Hypothalamus (tissue), 51 donors: Measurements from ENCODE around the gene MAP6.

Experiments used
- DNase-seq, 51 donors: peaks; one replicate each; lab custom pipeline; 2025; lab: John Stamatoyannopoulos, UW

Gene MAP6

GRCh38 chr11:75633409-75634066 is 35.3 kb downstream of the MAP6 start:
- DNase-seq: no peak

DNA sequence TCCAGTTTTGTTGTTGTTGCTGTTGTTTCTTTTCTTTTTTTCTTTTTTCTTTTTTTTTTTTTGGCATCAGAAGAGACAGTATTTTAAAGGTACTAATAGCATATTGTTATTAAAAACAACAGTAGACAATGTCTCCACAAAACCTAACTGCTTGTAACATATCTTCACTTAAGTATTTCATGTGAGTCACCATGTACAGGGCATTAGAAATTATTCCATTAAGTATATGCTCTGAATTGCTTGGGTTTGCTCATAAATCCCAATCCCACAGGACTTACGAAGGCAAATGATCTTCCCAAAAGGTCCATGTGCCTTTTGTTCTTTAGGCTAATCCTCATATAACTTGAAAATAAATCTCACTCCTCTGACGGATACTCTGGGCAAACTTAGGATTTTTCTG is 35.9 kb downstream of the MAP6 start:
- DNase-seq: no peak

DNA sequence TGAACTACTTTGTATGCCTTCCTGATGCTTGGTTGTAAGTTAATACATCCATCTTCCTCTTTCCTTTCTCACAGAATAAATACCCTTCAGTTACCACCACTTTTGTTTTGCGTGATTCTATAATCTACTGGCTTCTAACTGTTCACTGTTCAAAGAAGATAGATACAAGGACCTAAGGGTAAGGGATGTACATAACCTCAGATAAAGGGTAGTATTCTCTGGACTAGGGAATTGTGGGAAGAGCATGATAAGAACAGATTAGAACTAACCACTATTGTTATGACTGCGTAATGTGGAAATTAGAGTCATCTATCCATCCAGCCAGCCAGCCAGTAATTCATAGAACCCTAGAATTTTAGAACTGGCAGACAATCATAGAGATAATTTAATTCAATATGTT is 36.4 kb downstream of the MAP6 start:
- no peak for DNase-seq

GRCh38 chr11:75631086-75631730 is 37.6 kb downstream of the MAP6 start:
- DNase-seq: no peak

GRCh38 chr11:75627906-75628668 is 40.8 kb downstream of the MAP6 start:
- DNase-seq: peak in 4 of 51 donors; percentile 8 to 20 (median 14)

- no peak for DNase-seq
These were observed 41.8 kb downstream of the MAP6 start for GRCh38 chr11:75626889-75627529.

DNA sequence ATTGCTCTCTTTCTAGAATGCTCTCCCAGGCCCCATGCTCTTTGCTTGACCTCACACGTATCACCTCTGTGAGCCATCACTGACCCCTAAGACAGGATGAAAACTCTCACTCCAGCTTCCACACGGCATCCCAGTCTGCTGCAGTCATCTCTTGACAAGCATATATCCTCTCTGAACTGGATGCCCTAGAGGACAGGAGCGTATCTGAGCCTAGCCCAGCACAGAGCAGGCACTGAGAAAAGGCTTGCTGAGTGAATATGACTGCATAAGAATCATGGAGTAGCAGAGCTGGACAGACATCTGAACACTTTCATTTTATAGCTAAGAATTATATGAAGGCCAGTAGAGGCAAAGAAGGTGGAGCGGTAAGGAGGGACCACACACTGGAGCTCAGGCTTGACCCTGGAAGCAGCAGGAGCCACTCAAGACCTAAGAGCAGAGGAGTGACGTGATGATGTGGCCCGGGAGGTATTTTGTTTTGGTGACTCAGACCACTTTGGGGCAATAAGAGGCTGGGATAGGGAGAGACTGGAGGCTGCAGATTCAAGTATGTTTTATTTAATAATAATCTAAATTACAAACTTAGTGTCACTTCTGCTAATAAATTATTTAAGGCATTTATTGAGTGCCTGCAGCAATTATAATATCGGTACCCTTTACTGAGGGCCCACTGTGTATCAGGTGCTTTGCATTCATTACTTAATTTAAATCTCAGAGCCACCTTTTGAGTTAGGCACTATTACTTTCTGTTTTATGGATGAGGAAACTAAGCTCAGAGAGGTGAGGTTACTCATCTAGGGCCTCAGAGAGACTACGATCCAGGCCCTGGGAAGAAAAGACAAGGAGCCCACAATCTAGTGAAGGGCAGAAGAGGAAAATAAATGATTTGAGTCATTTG is 42.6 kb downstream of the MAP6 start:
- no peak for DNase-seq

- DNase-seq: no peak
These were observed 43.8 kb downstream of the MAP6 start for GRCh38 chr11:75625021-75625420.

DNA sequence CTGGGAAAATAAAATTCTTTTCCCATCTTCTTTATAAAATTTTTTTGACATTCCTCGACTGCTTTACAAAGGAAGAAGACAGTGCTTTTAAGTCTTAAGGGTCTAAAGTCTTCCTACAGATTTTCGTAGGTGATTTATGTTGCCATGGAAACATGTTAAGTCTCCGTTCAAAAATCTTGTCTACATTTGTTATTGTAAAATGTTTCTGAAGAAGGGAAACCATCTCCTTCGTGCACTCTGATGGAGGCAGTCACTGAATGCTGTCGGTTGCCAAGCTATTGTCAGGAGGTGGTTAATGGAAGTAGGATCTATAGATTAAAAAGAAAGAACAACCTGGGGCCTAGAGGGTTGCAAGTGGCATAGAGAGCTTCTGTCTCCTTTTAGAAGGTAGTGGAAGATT is 52.6 kb downstream of the MAP6 start:
- DNase-seq: no peak

- peak in 2 of 51 donors; percentile 26 to 27 for DNase-seq
These were observed 53.1 kb downstream of the MAP6 start for GRCh38 chr11:75615751-75616150.

DNA sequence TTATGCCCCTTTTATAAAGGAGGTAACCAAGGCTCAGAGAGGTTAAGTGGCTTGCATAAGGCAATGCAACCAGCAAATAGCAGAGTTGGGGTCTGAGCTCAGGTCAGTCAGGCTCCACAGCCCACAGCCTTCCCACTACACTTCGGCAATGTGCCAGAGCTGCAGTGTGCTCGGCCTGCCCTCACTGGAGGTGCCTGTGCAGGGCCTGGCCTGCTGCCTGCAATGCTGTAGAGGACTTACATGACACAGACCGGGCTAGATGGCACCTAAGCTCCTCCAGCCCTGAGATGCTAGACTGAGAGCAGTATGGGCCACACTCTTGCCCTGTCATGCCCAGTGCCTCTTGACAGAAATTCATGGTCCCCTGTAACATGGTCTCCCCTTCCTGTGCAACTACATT is 57.0 kb downstream of the MAP6 start:
- DNase-seq: no peak

DNA sequence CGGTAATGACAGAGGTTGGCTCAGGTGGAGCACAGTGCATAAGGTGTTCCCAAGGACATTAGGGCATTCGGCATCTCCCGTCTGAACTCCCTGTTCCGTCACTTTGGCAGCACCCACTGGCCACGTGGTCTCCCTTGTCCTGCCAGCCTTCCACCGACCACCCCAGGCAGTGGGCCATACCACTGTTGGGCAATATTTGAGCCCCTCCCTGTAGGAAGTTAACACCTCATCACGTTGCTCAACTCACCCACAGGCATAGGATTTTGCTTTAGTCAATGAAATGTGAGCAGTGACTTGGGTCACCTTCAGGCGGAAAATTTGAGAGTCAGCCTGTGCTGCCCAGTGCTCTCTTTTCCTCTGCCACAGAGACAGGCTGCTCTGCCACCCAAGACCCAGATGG is 62.7 kb downstream of the MAP6 start:
- no peak for DNase-seq

DNA sequence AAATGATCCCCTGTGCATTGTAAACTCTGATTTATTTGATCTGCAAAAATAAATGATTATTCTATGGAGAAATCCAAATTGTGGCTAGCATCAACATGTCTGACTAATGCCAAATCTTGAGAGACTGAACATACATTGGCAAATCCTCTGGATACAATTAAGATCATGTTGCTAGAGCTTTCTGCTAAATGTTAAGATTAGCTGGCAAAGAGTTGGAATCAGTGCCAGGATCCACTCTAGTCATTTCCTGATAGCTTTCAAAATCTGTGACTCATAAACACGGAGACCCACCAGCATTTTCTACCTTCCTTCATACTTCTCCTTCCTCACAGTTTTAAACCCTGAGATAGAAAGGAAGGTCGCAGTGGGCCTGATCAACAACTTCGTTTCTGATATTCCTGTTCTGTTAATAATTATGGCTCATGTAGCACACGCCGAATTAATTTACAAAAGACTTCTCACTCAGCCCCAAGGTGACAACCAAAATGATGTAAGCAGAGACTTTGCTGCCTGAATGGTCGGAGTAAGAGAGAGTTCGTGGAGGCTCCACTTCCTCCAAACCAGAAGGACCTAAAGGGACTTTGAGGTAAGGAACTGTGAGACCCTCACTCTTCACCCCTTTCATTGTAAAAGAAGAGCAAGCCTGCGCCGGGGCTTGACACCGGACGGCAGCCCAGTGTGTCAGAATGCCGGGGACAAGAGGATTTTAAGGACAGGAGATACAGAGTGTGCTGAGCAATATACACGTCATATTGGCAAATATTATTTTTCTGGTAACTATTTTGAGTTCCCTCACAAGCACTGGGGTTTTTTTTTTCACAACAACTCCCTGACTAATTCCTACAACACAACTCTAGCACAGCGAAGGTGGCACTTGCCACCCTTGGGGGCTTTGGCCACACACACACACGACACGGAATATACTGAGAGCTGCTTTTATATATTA is 64.8 kb downstream of the MAP6 start:
- no peak for DNase-seq

DNA sequence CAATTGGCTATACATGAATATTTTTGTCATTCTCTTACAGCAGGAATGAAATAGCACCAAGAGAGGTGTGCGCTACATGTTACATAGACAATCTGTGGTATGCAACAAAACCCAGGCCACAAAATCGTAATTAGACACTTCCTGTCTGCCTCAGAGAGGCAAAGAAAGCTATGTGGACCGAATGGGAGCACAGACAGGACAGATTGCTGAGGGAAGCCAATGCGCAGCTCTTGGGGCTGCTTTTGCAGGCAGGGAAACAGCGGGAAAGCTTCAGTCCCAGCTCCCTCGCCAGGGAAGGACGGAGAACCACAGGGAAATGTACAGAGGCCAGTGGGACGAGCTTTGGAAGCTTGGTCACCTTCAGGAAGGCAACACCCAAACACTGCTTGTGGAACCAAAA is 65.9 kb downstream of the MAP6 start:
- DNase-seq: no peak

DNA sequence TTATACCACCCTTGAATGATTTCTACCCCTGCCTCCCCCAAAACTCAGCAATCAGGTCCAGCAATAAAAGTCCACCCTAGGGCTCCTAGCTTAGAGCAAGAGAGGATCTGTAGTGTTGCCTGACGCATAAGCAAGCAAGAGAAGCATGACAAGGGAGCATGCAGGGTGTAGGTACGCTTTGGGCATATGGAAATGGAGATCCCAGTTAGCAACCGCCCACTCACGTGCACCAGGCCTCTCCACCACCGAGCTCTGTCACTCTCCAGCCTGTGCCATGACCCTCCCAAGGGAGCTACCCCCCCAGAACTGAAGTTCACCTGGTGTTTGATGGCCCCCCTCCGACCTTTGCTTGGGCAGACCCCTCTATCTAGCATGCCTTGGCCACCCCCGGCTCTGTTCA is 67.3 kb downstream of the MAP6 start:
- no peak for DNase-seq

DNA sequence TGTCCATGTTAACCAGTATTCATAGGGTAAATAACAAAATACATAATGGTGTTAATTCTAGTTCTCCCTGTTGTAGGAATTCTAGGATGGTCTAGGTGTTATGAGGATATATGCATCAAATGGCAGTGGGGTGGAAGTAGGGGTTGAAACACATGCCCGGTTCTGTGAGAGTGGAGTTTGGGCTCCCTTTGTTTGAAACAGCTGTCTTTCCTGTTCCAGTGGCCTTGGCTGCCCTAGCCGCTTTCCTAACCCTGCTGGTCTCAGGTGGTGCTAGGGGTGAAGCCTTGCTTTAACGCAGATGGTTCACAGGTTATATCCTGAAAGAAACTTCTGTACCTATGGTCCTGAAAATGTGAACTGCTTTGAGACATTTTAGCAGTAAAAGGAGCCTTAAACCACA is 68.5 kb downstream of the MAP6 start:
- no peak for DNase-seq

- no peak for DNase-seq
These were observed 69.9 kb downstream of the MAP6 start for GRCh38 chr11:75598900-75599299.

DNA sequence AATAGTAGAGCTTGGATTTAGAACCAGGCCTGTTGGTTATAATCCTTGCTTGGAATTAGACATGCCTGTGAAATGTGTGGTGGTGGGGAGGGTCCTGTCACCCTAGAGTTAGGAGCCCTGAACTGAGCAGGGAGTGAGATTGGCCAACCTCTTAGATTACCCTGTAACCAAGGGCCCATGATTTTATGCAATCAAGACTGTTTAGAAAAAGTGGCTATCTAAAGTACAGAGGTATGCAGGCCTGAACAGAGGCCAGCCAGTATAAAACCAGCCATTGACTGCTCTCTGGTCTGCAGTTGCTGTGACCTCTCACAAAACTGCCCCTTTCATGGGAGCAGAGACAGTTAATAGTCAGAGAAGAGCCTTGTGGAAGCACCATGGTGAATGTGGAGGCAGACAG is 70.6 kb downstream of the MAP6 start:
- DNase-seq: no peak

DNA sequence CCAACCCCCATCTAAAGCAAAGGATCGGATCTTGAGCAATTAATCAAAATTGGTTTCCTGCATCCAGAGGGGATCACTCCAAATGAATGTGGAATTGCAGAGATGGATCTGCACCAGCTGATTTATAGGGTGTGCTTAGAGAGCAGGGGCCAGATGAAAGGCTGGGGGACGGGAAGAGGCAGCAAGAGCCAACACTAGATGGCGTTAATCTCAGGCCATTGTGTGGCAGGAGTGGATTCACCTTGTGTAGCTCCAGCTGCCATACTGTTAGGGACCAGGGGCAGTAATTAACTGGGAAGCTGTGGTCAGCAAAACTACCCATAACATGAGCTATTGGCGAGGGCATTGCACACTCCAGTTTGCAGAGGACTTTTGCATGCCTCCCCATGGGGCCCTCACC is 71.2 kb downstream of the MAP6 start:
- DNase-seq: peak in 1 of 51 donors; percentile 11
